Right lobe of liver (tissue), 4 donors: Measurements from ENCODE around the gene BEND4.

Experiments used
- CTCF ChIP-seq, 4 donors: fragments of 200-600 bp in 3 of 4; fragments of 450-650 bp in 1 of 4; IDR thresholded peaks; one replicate each; pipeline versions ENCODE4 v1.5.1 to v1.8.0; 2016 to 2022; ENCODE audit warnings: antibody characterized with exemption in 4 of 4, mild to moderate bottlenecking in 2 of 4
- POLR2A ChIP-seq: fragments of 450-650 bp; IDR thresholded peaks from one replicate; pipeline ENCODE4 v1.6.1; 2017; ENCODE audit warnings: antibody characterized with exemption, mild to moderate bottlenecking
- donor health status: DM: no; HTN: no; CAD: no.
- donor health status: DM: no; HTN: no; CAD: no.
- donor health status: DM: no; HTN: yes; CAD: no.

GRCh38 chr4:42142591-42142990 is 9.9 kb downstream of the BEND4 start:
- no peak for TF ChIP-seq CTCF (IDR thresholded peaks at IDR 0.05)
- TF ChIP-seq POLR2A = no peak
